SJSA1 (cell line): ENCODE results near the gene SLC44A5. TPM values are rescaled to one million over a fixed set of nuclear protein-coding genes. Genes with fewer than 3 reads are reported as not detected.
"Not testable (repeated sequence)": the region's sequence is repeated elsewhere in the genome, so short reads cannot be mapped to it uniquely, and the experiment has no call there.

Experiments used
- DNase-seq, 2 experiments: peaks; one replicate each; pipeline ENCODE4 v3.0.0-alpha.2; 2015 to 2020; ENCODE audit warnings: low spot score in 2 of 2, low read depth in 1 of 2
- H3K27ac ChIP-seq: fragments of 250-450 bp; sonication (Bioruptor Pico); 2 replicates; pipeline ENCODE4 v1.5.1; 2020; ENCODE audit warnings: mild to moderate bottlenecking, moderate library complexity
- H3K27me3 ChIP-seq: fragments of 250-450 bp; sonication (Bioruptor Pico); replicated peaks from 2 replicates; pipeline ENCODE4 v1.5.1; 2020; ENCODE audit warnings: mild to moderate bottlenecking, moderate library complexity
- H3K36me3 ChIP-seq: fragments of 250-450 bp; sonication (Bioruptor Pico); 2 replicates; pipeline ENCODE4 v1.5.1; 2020; ENCODE audit warnings: mild to moderate bottlenecking
- H3K4me1 ChIP-seq: fragments of 250-450 bp; sonication (Bioruptor Pico); replicated peaks from 2 replicates; pipeline ENCODE4 v1.6.1; 2021; ENCODE audit warnings: mild to moderate bottlenecking
- H3K4me3 ChIP-seq: fragments of 250-450 bp; sonication (Bioruptor Pico); 2 replicates; pipeline ENCODE4 v1.5.1; 2020; ENCODE audit warnings: mild to moderate bottlenecking
- H3K9me3 ChIP-seq: fragments of 250-450 bp; sonication (Bioruptor Pico); replicated peaks from 2 replicates; pipeline ENCODE4 v1.5.1; 2020; ENCODE audit warnings: mild to moderate bottlenecking
- total RNA-seq: library from RNA; depleted of rRNA; stranded (reverse); fragments of >200 nt; shearing (Covaris generic); gene quantifications from 2 replicates; pipeline ENCODE4 v1.2.3, GENCODE V29; 2014

SLC44A5 gene
- total RNA-seq, 1 experiment from 2014 or later, result 0.05 TPM

GRCh38 chr1:75431843-75432242 is 179.1 kb downstream of the SLC44A5 start:
- Histone ChIP-seq H3K27me3 (0 out of 2 replicates have a peak, but pooled peaks cover 4% of the 10 kb centered on the region), H3K36me3 (no peaks in the 10 kb centered on the region), H3K9me3 (no peaks in the 10 kb centered on the region), H3K4me3 (no peak overlapping the region), H3K27ac (no peak overlapping the region), H3K4me1 (no peaks in the 10 kb centered on the region)
- DNase-seq, result no peak

DNA sequence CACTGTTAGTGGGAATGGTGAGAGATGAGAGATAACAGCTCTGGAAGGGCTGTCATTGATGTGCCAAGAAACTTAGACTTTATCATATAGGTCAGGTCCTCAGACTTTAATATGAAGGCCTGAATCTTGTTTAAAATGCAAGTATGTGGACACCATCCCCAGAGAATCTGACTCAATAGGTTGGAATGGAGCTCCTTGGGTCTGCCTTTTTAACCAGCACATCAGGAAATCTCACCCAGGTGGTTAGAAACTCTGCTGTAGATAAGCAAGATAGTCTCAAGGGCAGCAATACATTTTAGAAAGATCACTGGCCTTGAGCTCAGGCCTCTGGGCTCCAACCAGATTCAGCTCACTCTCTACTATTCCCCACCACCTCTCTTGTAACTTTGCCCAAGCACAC is 180.4 kb downstream of the SLC44A5 start:
- Histone ChIP-seq H3K36me3 (no peaks in the 10 kb centered on the region), H3K9me3 (no peaks in the 10 kb centered on the region), H3K4me3 (no peak overlapping the region), H3K27ac (no peak overlapping the region), H3K27me3 (0 out of 2 replicates have a peak, but pooled peaks cover 4% of the 10 kb centered on the region), H3K4me1 (no peaks in the 10 kb centered on the region)
- no peak for DNase-seq

DNA sequence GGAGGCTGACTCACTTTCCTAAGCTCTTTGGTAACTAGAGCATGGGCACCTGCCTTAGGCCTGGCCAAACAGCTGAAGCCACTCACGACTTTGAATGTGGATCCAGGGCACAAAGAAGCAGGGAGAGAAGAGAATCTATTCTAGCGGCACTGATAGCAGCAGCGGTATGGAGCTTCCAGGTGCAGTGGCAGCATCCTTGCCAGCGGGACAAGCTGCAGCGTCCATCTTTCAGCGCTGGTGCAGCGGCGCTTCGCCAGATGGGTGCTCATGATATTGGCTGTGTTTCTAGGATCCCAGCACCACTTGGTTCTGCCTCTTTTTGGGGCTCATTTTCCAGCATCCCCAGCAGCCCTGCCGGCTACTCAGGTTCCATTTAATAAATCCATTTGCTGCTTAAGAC is 184.2 kb downstream of the SLC44A5 start:
- Histone ChIP-seq H3K4me3 (no peak overlapping the region), H3K27me3 (no peaks in the 10 kb centered on the region), H3K36me3 (no peaks in the 10 kb centered on the region), H3K27ac (no peak overlapping the region), H3K4me1 (no peaks in the 10 kb centered on the region), H3K9me3 (no peaks in the 10 kb centered on the region)
- DNase-seq, result no peak

GRCh38 chr1:75425001-75425650 is 185.8 kb downstream of the SLC44A5 start:
- Histone ChIP-seq H3K4me1 (no peaks in the 10 kb centered on the region), H3K27ac (no peak overlapping the region), H3K27me3 (no peaks in the 10 kb centered on the region), H3K36me3 (no peaks in the 10 kb centered on the region), H3K9me3 (no peaks in the 10 kb centered on the region), H3K4me3 (no peak overlapping the region)
- DNase-seq, result no peak

DNA sequence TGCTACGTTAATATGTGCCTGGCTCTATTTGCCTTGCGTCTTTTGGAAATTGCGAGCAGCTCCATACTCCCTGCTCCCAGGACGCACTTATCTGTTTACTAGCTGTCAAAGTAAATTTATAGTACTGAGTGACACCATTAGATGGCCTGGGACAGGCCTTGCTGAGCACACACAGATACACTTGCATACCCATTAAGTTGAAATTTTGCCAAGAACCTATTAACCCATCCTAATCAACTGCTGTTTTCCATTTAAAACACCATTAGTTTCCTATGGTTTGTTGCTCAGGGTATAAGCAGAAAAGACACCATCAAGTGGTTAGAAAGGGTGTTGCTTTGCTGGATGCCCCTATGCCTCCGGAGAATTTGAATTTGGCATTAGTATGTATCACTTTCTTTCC is 187.3 kb downstream of the SLC44A5 start:
- Histone ChIP-seq H3K27ac (no peak overlapping the region), H3K27me3 (no peaks in the 10 kb centered on the region), H3K4me1 (no peaks in the 10 kb centered on the region), H3K36me3 (no peaks in the 10 kb centered on the region), H3K4me3 (no peak overlapping the region), H3K9me3 (no peaks in the 10 kb centered on the region)
- DNase-seq, result no peak

DNA sequence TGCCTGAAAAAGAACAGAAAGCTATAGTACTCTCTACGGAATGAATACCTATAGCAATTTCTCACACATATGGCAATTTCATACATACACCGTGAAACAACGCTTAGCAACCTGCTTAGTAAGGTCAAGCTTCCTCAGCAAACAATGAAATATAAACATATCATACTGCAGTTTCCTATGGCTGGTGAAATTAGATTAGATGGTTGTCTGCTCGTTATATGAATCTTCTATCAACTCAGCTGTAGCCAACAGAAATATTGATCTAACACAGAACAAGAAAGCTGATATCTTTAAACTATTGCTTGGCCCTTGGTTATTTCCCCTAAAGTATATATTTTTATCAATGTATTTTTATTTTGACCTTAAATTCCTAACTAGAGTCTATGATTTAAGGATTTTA is 187.8 kb downstream of the SLC44A5 start:
- no peak for DNase-seq
- no peaks in the 10 kb centered on the region for H3K9me3 ChIP-seq
- no peaks in the 10 kb centered on the region for H3K4me1 ChIP-seq
- no peaks in the 10 kb centered on the region for H3K36me3 ChIP-seq
- H3K4me3 ChIP-seq, result no peak overlapping the region
- no peak overlapping the region for H3K27ac ChIP-seq
- H3K27me3 ChIP-seq, result no peaks in the 10 kb centered on the region

- Histone ChIP-seq H3K9me3 (no peaks in the 10 kb centered on the region), H3K27ac (no peak overlapping the region), H3K36me3 (no peaks in the 10 kb centered on the region), H3K4me1 (no peaks in the 10 kb centered on the region), H3K27me3 (no peaks in the 10 kb centered on the region), H3K4me3 (no peak overlapping the region)
- no peak for DNase-seq
Measured at GRCh38 chr1:75421371-75421770, 189.5 kb downstream of the SLC44A5 start.

GRCh38 chr1:75415187-75415586 is 195.7 kb downstream of the SLC44A5 start:
- Histone ChIP-seq H3K4me3 (no peak overlapping the region), H3K36me3 (no peaks in the 10 kb centered on the region), H3K4me1 (no peaks in the 10 kb centered on the region), H3K27me3 (no peaks in the 10 kb centered on the region), H3K27ac (no peak overlapping the region), H3K9me3 (no peaks in the 10 kb centered on the region)
- DNase-seq, result no peak

GRCh38 chr1:75412616-75413015 is 198.3 kb downstream of the SLC44A5 start:
- Histone ChIP-seq H3K9me3 (no peaks in the 10 kb centered on the region), H3K4me1 (no peaks in the 10 kb centered on the region), H3K27ac (no peak overlapping the region), H3K4me3 (no peak overlapping the region), H3K27me3 (no peaks in the 10 kb centered on the region), H3K36me3 (no peaks in the 10 kb centered on the region)
- no peak for DNase-seq

DNA sequence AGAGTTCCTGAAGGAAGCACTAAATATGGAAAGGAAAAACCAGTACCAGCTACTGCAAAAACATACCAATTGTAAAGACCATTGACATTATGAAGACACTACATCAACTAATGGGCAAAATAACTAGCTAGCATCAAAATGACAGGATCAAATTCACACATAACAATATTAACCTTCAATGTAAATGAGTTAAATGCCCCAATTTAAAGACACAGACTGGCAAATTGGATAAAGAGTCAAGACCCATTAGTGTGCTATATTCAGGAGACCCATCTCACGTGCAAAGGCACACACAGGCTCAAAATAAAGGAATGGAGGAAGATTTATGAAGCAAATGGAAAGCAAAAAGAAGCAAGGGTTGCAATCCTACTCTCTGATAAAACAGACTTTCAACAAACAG is 206.2 kb downstream of the SLC44A5 start:
- H3K4me1 ChIP-seq, H3K36me3 ChIP-seq, H3K27me3 ChIP-seq, H3K4me3 ChIP-seq, DNase-seq, H3K27ac ChIP-seq, H3K9me3 ChIP-seq: not testable (repeated sequence)

DNA sequence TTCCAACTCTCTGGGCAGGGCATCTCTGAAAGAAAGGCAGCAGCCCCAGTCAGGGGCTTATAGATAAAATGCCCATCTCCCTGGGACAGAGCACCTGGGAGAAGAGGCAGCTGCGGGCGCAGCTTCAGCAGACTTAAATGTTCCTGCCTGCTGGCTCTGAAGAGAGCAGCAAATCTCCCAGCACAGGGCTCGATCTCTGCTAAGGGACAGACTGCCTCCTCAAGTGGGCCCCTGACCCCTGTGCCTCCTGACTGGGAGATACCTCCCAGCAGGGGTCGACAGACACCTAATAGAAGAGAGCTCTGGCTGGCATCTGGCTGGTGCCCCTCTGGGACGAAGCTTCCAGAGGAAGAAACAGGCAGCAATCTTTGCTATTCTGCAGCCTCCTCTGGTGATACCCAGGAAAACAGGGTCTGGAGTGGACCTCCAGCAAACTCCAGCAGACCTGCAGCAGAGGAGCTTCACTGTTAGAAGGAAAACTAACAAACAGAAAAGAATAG is 207.7 kb downstream of the SLC44A5 start:
- H3K27me3 ChIP-seq, H3K9me3 ChIP-seq, H3K27ac ChIP-seq, H3K36me3 ChIP-seq, H3K4me1 ChIP-seq, DNase-seq, H3K4me3 ChIP-seq: not testable (repeated sequence)

- Histone ChIP-seq H3K27me3 (no peaks in the 10 kb centered on the region), H3K9me3 (no peaks in the 10 kb centered on the region), H3K4me1 (no peaks in the 10 kb centered on the region), H3K4me3 (no peak overlapping the region), H3K36me3 (no peaks in the 10 kb centered on the region), H3K27ac (no peak overlapping the region)
- no peak for DNase-seq
Measured at GRCh38 chr1:75400716-75401115, 210.2 kb downstream of the SLC44A5 start.

DNA sequence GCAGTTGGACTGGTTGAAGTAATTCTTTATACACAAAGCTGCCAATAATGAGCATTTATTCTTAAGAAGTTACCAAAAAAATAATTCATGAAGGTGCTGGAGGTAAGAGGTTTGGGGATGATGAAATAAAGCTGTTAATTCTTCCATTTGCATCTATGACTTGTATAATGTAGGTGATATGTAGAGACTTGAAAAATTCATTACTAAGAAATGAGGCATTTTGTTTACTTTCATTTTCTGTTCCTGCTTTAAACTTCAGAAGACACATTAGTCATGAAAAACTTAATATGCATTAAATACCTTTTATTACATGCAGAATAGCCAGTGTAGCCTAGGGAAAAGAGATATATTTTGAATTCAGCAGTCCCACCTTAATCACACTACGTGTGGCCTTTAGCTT is 214.2 kb downstream of the SLC44A5 start:
- no peak overlapping the region for H3K4me3 ChIP-seq
- no peaks in the 10 kb centered on the region for H3K27me3 ChIP-seq
- DNase-seq, result no peak
- no peak overlapping the region for H3K27ac ChIP-seq
- H3K9me3 ChIP-seq, result no peaks in the 10 kb centered on the region
- no peaks in the 10 kb centered on the region for H3K36me3 ChIP-seq
- H3K4me1 ChIP-seq, result no peaks in the 10 kb centered on the region

GRCh38 chr1:75396260-75396659 is 214.7 kb downstream of the SLC44A5 start:
- H3K4me3 ChIP-seq, result no peak overlapping the region
- H3K36me3 ChIP-seq, result no peaks in the 10 kb centered on the region
- no peaks in the 10 kb centered on the region for H3K27me3 ChIP-seq
- H3K27ac ChIP-seq, result no peak overlapping the region
- DNase-seq, result no peak
- no peaks in the 10 kb centered on the region for H3K9me3 ChIP-seq
- H3K4me1 ChIP-seq, result no peaks in the 10 kb centered on the region
